ENCODE results near the gene BET1L.

DNA sequence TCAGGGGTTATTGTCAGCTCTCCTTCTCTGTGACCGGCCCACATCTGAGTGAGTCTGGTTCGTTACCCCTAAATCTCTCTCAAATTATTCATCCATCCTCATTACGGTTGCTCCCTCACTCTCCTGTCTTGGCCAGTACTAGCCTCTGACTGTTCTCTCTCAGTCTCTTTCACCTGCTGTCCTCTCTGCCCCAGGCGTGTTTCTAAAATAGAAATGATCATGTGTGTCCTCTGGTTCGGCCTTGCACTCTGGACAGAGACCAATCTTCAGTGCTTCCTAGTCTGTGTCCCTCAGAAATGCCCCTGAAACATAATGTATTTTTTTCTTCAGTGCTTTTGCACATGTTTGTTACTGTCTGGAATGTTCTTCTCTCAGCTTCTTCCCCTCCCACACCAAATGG is 34.4 kb upstream of the BET1L start:
- TF ChIP-seq CTCF (IDR thresholded peaks at IDR 0.05), result no peak
- no peak for TF ChIP-seq ZFX (IDR thresholded peaks at IDR 0.05; ENCODE audit: borderline replicate concordance)

Measured in 22Rv1 (cell line).